Caco-2 (cell line): ENCODE results near the gene PLCG1. TPM values are rescaled to one million over a fixed set of nuclear protein-coding genes. Genes with fewer than 3 reads are reported as not detected.
"Not testable (repeated sequence)": the region's sequence is repeated elsewhere in the genome, so short reads cannot be mapped to it uniquely, and the experiment has no call there.

Experiments
- BruUV-seq: library from RNA; stranded (reverse); fragments of 400-500 nt; replicated peaks from 2 replicates; lab custom pipeline; 2021; lab: Mats Ljungman, UMichigan
- CTCF ChIA-PET: fragments of 300-600 bp; sonication (Branson Sonifier 250); formaldehyde crosslinking; loops from one replicate; lab custom pipeline; 2022; ENCODE audit warnings: antibody characterized with exemption; lab: Charles Lee
- POLR2A ChIA-PET: fragments of 300-600 bp; sonication (Branson Sonifier 250); formaldehyde crosslinking; loops from one replicate; lab custom pipeline; 2022; ENCODE audit warnings: antibody characterized with exemption; lab: Charles Lee
- DNase-seq, 2 experiments: peaks; one replicate each; pipeline versions ENCODE4 v3.0.0 to v3.0.0-alpha.2; 2020 to 2022
- H3K27me3 ChIP-seq: replicated peaks from 2 replicates; pipeline ENCODE4 v1.6.0; 2011; ENCODE audit warnings: low read length; ENCODE audit not compliant: control insufficient read depth, insufficient read depth
- H3K36me3 ChIP-seq: 2 replicates; pipeline ENCODE4 v1.5.1; 2011; ENCODE audit warnings: low read length; ENCODE audit not compliant: control insufficient read depth, insufficient read depth
- H3K4me1 ChIP-seq: fragments of 250-450 bp; sonication (Bioruptor Pico); 2 replicates; pipeline ENCODE4 v1.5.1; 2020; ENCODE audit warnings: mild to moderate bottlenecking
- H3K4me3 ChIP-seq: 2 replicates; pipeline ENCODE4 v1.5.1; 2011; ENCODE audit warnings: low read depth, mild to moderate bottlenecking, control low read depth, low read length
- H3K9me3 ChIP-seq: fragments of 250-450 bp; sonication (Bioruptor Pico); 2 replicates; pipeline ENCODE4 v1.5.1; 2020; ENCODE audit warnings: mild to moderate bottlenecking, moderate library complexity
- H3K27ac Mint-ChIP-seq: one replicate; pipeline ENCODE4 v1.8.0; 2022; ENCODE audit warnings: mixed read lengths; ENCODE audit not compliant: unreplicated experiment
- H3K27me3 Mint-ChIP-seq: one replicate; pipeline ENCODE4 v1.8.0; 2022; ENCODE audit warnings: mixed read lengths; ENCODE audit not compliant: insufficient read depth, unreplicated experiment
- H3K36me3 Mint-ChIP-seq: one replicate; pipeline ENCODE4 v1.8.0; 2022; ENCODE audit warnings: mild to moderate bottlenecking, mixed read lengths; ENCODE audit not compliant: insufficient read depth, unreplicated experiment
- H3K4me1 Mint-ChIP-seq: one replicate; pipeline ENCODE4 v1.8.0; 2022; ENCODE audit warnings: low read depth, mixed read lengths; ENCODE audit not compliant: unreplicated experiment
- H3K4me3 Mint-ChIP-seq: one replicate; pipeline ENCODE4 v1.8.0; 2022; ENCODE audit warnings: mild to moderate bottlenecking, moderate library complexity, mixed read lengths; ENCODE audit not compliant: unreplicated experiment
- H3K9me3 Mint-ChIP-seq: one replicate; pipeline ENCODE4 v1.8.0; 2022; ENCODE audit warnings: mixed read lengths; ENCODE audit not compliant: unreplicated experiment
- intact Hi-C: fragments of 100-400 bp; cut with micrococcal nuclease; formaldehyde crosslinking; loops from one replicate; pipeline ENCODE4 v1.10.0; 2022; ENCODE audit not compliant: unreplicated experiment
- total RNA-seq: library from RNA; stranded (reverse); gene quantifications from 2 replicates; pipeline ENCODE4 v1.2.3, GENCODE V29; 2022
- TF ChIP-seq, protein P1 (sequence below), 2 experiments: fragments of 200-600 bp in 1 of 2; IDR thresholded peaks; 1 replicate in 1 of 2; 2 replicates in 1 of 2; pipeline versions ENCODE4 v1.5.1 to v1.8.0; 2011 to 2022; ENCODE audit warnings: antibody characterized with exemption in 1 of 2, control low read depth in 1 of 2, inconsistent platforms in 1 of 2, low read depth in 1 of 2, low read length in 1 of 2, mild to moderate bottlenecking in 1 of 2, moderate library complexity in 1 of 2; ENCODE audit not compliant: insufficient read depth in 1 of 2, severe bottlenecking in 1 of 2, unreplicated experiment in 1 of 2

PLCG1 gene
- total RNA-seq, 1 experiment from 2014 or later: 196 TPM

DNA sequence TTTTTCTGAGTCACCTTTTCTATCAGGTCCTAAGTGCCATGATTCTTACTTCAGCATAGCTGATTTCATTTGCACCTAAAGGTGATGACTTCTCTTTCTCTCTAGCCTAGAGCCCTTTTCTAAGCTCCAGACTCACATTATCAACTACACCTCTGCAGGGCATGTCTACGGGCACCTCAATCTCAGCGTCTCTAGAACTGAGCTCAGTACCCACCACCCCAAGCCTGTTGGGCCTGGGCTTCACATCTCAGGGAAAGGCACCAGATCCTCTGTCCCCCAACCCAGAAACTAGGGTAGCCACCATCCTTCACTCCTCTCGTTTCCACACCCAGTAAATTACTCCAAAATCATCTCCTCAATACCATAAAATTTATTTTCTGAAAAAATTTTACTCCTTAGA, 10.6 kb upstream of the PLCG1 start:
- ChIA-PET CTCF (interaction anchor here (1.1 kb wide), 1 partner anchor 9 kb away, joined by 6 read pairs; no protein-coding TSS in a partner anchor), POLR2A (no interaction called here)
- H3K36me3 ChIP-seq: peaks cover 8% of the 10 kb centered on the region
- Mint-ChIP-seq H3K27me3 (no peaks in the 10 kb centered on the region), H3K27ac (no peak overlapping the region), H3K4me3 (no peak overlapping the region), H3K9me3 (no peaks in the 10 kb centered on the region), H3K36me3 (peaks cover 69% of the 10 kb centered on the region), H3K4me1 (no peaks in the 10 kb centered on the region)
- no peak for DNase-seq
- TF ChIP-seq, protein P1, sequence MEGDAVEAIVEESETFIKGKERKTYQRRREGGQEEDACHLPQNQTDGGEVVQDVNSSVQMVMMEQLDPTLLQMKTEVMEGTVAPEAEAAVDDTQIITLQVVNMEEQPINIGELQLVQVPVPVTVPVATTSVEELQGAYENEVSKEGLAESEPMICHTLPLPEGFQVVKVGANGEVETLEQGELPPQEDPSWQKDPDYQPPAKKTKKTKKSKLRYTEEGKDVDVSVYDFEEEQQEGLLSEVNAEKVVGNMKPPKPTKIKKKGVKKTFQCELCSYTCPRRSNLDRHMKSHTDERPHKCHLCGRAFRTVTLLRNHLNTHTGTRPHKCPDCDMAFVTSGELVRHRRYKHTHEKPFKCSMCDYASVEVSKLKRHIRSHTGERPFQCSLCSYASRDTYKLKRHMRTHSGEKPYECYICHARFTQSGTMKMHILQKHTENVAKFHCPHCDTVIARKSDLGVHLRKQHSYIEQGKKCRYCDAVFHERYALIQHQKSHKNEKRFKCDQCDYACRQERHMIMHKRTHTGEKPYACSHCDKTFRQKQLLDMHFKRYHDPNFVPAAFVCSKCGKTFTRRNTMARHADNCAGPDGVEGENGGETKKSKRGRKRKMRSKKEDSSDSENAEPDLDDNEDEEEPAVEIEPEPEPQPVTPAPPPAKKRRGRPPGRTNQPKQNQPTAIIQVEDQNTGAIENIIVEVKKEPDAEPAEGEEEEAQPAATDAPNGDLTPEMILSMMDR (IDR thresholded peaks at IDR 0.05; ENCODE audit: insufficient read depth in 1 of 2, low read depth in 1 of 2, low read length in 1 of 2, severe bottlenecking in 1 of 2, unreplicated experiment in 1 of 2): no peak
- intact Hi-C loops: no loop called here
- H3K4me3 ChIP-seq: no peak overlapping the region
- peaks cover 7% of the 10 kb centered on the region; the same call in 1 of the 2 replicates for H3K4me1 ChIP-seq
- H3K9me3 ChIP-seq: no peaks in the 10 kb centered on the region
- no peaks in the 10 kb centered on the region for H3K27me3 ChIP-seq
- no TSS peak for BruUV-seq

DNA sequence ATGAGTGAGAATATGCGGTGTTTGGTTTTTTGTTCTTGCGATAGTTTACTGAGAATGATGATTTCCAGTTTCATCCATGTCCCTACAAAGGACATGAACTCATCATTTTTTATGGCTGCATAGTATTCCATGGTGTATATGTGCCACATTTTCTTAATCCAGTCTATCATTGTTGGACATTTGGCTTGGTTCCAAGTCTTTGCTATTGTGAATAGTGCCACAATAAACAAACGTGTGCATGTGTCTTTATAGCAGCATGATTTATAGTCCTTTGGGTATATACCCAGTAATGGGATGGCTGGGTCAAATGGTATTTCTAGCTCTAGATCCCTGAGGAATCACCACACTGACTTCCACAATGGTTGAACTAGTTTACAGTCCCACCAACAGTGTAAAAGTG, 9.0 kb upstream of the PLCG1 start:
- H3K9me3 ChIP-seq, H3K27me3 ChIP-seq, H3K4me3 Mint-ChIP-seq, H3K4me1 Mint-ChIP-seq, intact Hi-C loops, H3K4me3 ChIP-seq, H3K27ac Mint-ChIP-seq, DNase-seq, H3K36me3 ChIP-seq, H3K4me1 ChIP-seq, POLR2A ChIA-PET, H3K27me3 Mint-ChIP-seq, H3K9me3 Mint-ChIP-seq, BruUV-seq: not testable (repeated sequence)
- peaks cover 64% of the 10 kb centered on the region for H3K36me3 Mint-ChIP-seq
- CTCF ChIA-PET: interaction anchor here (0.6 kb wide), 1 partner anchor 168 kb away, joined by 3 read pairs; no protein-coding TSS in a partner anchor

DNA sequence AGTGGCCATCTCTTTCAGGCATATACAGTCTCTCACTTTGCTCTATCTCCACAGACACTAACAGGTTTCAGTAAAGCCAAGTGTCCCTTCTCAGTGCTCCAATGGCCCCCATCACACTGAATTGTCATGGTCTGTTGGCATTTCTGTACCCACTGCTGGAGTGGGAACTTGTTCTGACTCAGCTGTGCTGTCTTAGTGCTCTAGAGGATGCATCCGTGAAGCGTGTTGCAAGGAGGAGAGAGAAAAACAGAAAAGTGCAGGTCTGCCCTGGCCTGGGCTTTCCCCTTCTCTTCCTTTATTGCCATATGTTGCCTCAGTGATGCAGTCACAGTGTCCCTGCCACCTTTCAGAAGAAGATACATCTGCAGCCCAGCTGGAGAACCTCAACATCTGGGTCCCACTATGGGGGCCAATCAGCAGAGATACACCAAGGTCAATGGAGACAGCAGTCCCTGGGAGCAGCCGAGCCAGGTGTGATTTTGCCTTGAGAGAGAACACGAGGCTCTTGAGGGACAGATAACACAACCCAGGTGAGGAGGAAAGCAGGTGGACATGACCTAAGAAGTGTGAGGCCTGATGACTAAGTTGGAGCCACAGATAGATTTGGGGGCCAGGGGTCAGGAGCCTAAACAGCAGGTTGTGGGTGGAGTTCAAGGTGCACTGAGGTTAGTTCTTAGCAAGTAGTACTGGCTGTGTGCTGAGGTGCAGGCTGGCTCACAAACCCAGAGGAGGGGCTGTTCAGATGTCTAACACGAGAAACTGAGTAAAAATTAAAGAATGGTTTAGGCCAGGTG, 5.6 kb upstream of the PLCG1 start:
- no peaks in the 10 kb centered on the region for H3K9me3 Mint-ChIP-seq
- H3K9me3 ChIP-seq: no peaks in the 10 kb centered on the region
- TF ChIP-seq, protein P1 (IDR thresholded peaks at IDR 0.05; ENCODE audit: insufficient read depth in 1 of 2, low read depth in 1 of 2, low read length in 1 of 2, severe bottlenecking in 1 of 2, unreplicated experiment in 1 of 2): no peak
- ChIA-PET CTCF (interaction anchor here (0.7 to 1.2 kb wide), 2 partner anchors 41 to 139 kb away, joined by 3 to 12 read pairs; no protein-coding TSS in a partner anchor), POLR2A (no interaction called here)
- intact Hi-C loops: loop anchor here (10.0 kb wide), 1 partner anchor 57 kb away; no protein-coding TSS in a partner anchor
- no peak overlapping the region for H3K4me3 Mint-ChIP-seq
- no peaks in the 10 kb centered on the region for H3K27me3 Mint-ChIP-seq
- DNase-seq: peak in 1 of 2 experiments; percentile 37
- H3K4me3 ChIP-seq: no peak overlapping the region
- no TSS peak for BruUV-seq
- no peaks in the 10 kb centered on the region for H3K27me3 ChIP-seq
- peaks cover 64% of the 10 kb centered on the region for H3K36me3 Mint-ChIP-seq
- peaks cover 21% of the 10 kb centered on the region for H3K4me1 Mint-ChIP-seq
- H3K36me3 ChIP-seq: 0 out of 2 replicates have a peak, but pooled peaks cover 2% of the 10 kb centered on the region
- peak overlapping the region; percentile 40 for H3K27ac Mint-ChIP-seq
- peaks cover 7% of the 10 kb centered on the region for H3K4me1 ChIP-seq

DNA sequence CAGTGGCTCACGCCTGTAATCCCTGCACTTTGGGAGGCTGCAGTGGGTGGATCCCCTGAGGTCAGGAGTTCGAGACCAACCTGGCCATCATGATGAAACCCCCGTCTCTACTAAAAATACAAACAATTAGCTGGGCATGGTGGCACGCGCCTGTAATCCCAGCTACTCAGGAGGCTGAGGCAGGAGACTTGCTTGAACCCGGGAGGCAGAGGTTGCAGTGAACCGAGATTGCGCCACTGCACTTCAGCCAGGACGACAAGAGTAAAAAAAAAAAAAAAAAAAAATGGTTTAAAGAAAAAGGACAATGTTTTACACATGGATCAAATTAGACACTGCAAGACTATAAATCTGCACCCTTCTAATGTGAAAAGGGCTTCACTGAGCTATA, 5.0 kb upstream of the PLCG1 start:
- POLR2A ChIA-PET, H3K9me3 ChIP-seq: not testable (repeated sequence)
- CTCF ChIA-PET: interaction anchor here (0.7 to 1.2 kb wide), 2 partner anchors 40 to 139 kb away, joined by 3 to 12 read pairs; no protein-coding TSS in a partner anchor

More for the DNA sequence above, 5.0 kb upstream of the PLCG1 start:
- H3K9me3 Mint-ChIP-seq, H3K4me3 ChIP-seq, DNase-seq, H3K36me3 ChIP-seq, BruUV-seq, H3K27me3 Mint-ChIP-seq, H3K4me1 ChIP-seq, H3K27me3 ChIP-seq, H3K4me3 Mint-ChIP-seq: not testable (repeated sequence)
- Mint-ChIP-seq H3K4me1 (peaks cover 21% of the 10 kb centered on the region), H3K36me3 (peaks cover 58% of the 10 kb centered on the region), H3K27ac (peak overlapping the region; percentile 40)
- intact Hi-C loops: loop anchor here (10.0 kb wide), 1 partner anchor 58 kb away; no protein-coding TSS in a partner anchor
